MCF 10A (cell line): ENCODE data around the gene LZTR1. TPM values are rescaled to one million over a fixed set of nuclear protein-coding genes. Genes with fewer than 3 reads are reported as not detected.

Source experiments
- BruUV-seq: library from RNA; stranded (reverse); fragments of 400-500 nt; replicated peaks from 2 replicates; lab custom pipeline; 2021; lab: Mats Ljungman, UMichigan
- CTCF ChIA-PET: fragments of 300-600 bp; sonication (Branson Sonifier 250); formaldehyde crosslinking; extraction: SDS; loops from one replicate; lab custom pipeline; 2021; ENCODE audit warnings: antibody characterized with exemption, inconsistent platforms; lab: Yijun Ruan, JAX
- POLR2A ChIA-PET: fragments of 300-600, 350-650 bp; sonication (Branson Sonifier 250); formaldehyde crosslinking; extraction: SDS; loops from one replicate; lab custom pipeline; 2020; ENCODE audit warnings: antibody characterized with exemption, inconsistent platforms; lab: Yijun Ruan, JAX
- DNase-seq: peaks from one replicate; pipeline ENCODE4 v3.0.0-alpha.2; 2018; ENCODE audit not compliant: unreplicated experiment
- H3K27ac Mint-ChIP-seq: one replicate; pipeline ENCODE4 v1.8.0; 2022; ENCODE audit warnings: mild to moderate bottlenecking, low read depth, mixed read lengths; ENCODE audit not compliant: unreplicated experiment
- H3K27me3 Mint-ChIP-seq: one replicate; pipeline ENCODE4 v1.8.0; 2022; ENCODE audit warnings: mixed read lengths; ENCODE audit not compliant: insufficient read depth, unreplicated experiment
- H3K36me3 Mint-ChIP-seq: one replicate; pipeline ENCODE4 v1.8.0; 2022; ENCODE audit warnings: mild to moderate bottlenecking, moderate library complexity, mixed read lengths; ENCODE audit not compliant: insufficient read depth, unreplicated experiment
- H3K4me1 Mint-ChIP-seq: one replicate; pipeline ENCODE4 v1.8.0; 2022; ENCODE audit warnings: mixed read lengths; ENCODE audit not compliant: insufficient read depth, unreplicated experiment
- H3K4me3 Mint-ChIP-seq: one replicate; pipeline ENCODE4 v1.8.0; 2022; ENCODE audit warnings: mild to moderate bottlenecking, moderate library complexity, mixed read lengths; ENCODE audit not compliant: unreplicated experiment
- H3K9me3 Mint-ChIP-seq: one replicate; pipeline ENCODE4 v1.8.0; 2022; ENCODE audit warnings: mixed read lengths; ENCODE audit not compliant: unreplicated experiment
- CTCF ChIP-seq: fragments of 200-600 bp; IDR thresholded peaks from one replicate; pipeline ENCODE4 v1.8.0; 2022; ENCODE audit warnings: antibody characterized with exemption, mild to moderate bottlenecking; ENCODE audit not compliant: unreplicated experiment
- intact Hi-C: fragments of 100-400 bp; cut with micrococcal nuclease; formaldehyde crosslinking; loops from 2 replicates; pipeline ENCODE4 v1.14.1; 2022
- total RNA-seq: library from RNA; stranded (reverse); gene quantifications from 2 replicates; pipeline ENCODE4 v1.2.3, GENCODE V29; 2022

The LZTR1 gene
- total RNA-seq, 1 experiment from 2014 or later: 49.2 TPM

- no peak for TF ChIP-seq CTCF
- H3K27me3 Mint-ChIP-seq: no peaks in the 10 kb centered on the region
- H3K9me3 Mint-ChIP-seq: no peaks in the 10 kb centered on the region
- intact Hi-C loops: no loop called here
- no peak overlapping the region for H3K4me3 Mint-ChIP-seq
- POLR2A ChIA-PET: interaction anchor here (2.0 kb wide), 1 partner anchor 9 kb away, joined by 6 read pairs; the partner anchor contains the start of gene THAP7
- H3K27ac Mint-ChIP-seq: no peak overlapping the region
- CTCF ChIA-PET: no interaction called here
- BruUV-seq: no TSS peak
- peaks cover 4% of the 10 kb centered on the region for H3K36me3 Mint-ChIP-seq
- H3K4me1 Mint-ChIP-seq: no peaks in the 10 kb centered on the region
- DNase-seq: no peak
Measured at GRCh38 chr22:20992456-20993303, 10.6 kb downstream of the LZTR1 start.

- no TSS peak for BruUV-seq
- no peaks in the 10 kb centered on the region for H3K4me1 Mint-ChIP-seq
- CTCF ChIA-PET: no interaction called here
Measured at GRCh38 chr22:20993304-20994127, 11.4 kb downstream of the LZTR1 start.

GRCh38 chr22:20994128-20994901 lies 12.2 kb downstream of the LZTR1 start:
- no peaks in the 10 kb centered on the region for H3K9me3 Mint-ChIP-seq
- CTCF ChIA-PET: no interaction called here
- H3K27ac Mint-ChIP-seq: no peak overlapping the region
- H3K4me3 Mint-ChIP-seq: no peak overlapping the region
- no peaks in the 10 kb centered on the region for H3K27me3 Mint-ChIP-seq
- POLR2A ChIA-PET: no interaction called here
- no TSS peak for BruUV-seq
- no peaks in the 10 kb centered on the region for H3K4me1 Mint-ChIP-seq
- H3K36me3 Mint-ChIP-seq: peaks cover 4% of the 10 kb centered on the region
- TF ChIP-seq CTCF: no peak
- DNase-seq: no peak
- intact Hi-C loops: no loop called here

More at GRCh38 chr22:20993304-20994127, 11.4 kb downstream of the LZTR1 start:
- intact Hi-C loops: no loop called here
- DNase-seq: no peak
- POLR2A ChIA-PET: no interaction called here
- no peak for TF ChIP-seq CTCF
- H3K36me3 Mint-ChIP-seq: peaks cover 4% of the 10 kb centered on the region
- H3K9me3 Mint-ChIP-seq: no peaks in the 10 kb centered on the region
- H3K27me3 Mint-ChIP-seq: no peaks in the 10 kb centered on the region
- no peak overlapping the region for H3K4me3 Mint-ChIP-seq
- no peak overlapping the region for H3K27ac Mint-ChIP-seq

- no TSS peak for BruUV-seq
- no peak overlapping the region for H3K27ac Mint-ChIP-seq
- CTCF ChIA-PET: no interaction called here
- no peak for TF ChIP-seq CTCF
- H3K9me3 Mint-ChIP-seq: no peaks in the 10 kb centered on the region
- POLR2A ChIA-PET: no interaction called here
- no peak overlapping the region for H3K4me3 Mint-ChIP-seq
- H3K4me1 Mint-ChIP-seq: no peaks in the 10 kb centered on the region
- intact Hi-C loops: no loop called here
- H3K36me3 Mint-ChIP-seq: peaks cover 4% of the 10 kb centered on the region
- H3K27me3 Mint-ChIP-seq: no peaks in the 10 kb centered on the region
- DNase-seq: no peak
Measured at GRCh38 chr22:20994902-20995241, 12.8 kb downstream of the LZTR1 start.
